Iris pigment epithelial cell (primary cell): ENCODE results near the gene ISLR2.
"Not testable (repeated sequence)": the region's sequence is repeated elsewhere in the genome, so short reads cannot be mapped to it uniquely, and the experiment has no call there.

Experiments used
- DNase-seq: peaks from one replicate; pipeline ENCODE4 v3.0.0-alpha.2; 2011; ENCODE audit warnings: low read depth

Gene ISLR2, protein sequence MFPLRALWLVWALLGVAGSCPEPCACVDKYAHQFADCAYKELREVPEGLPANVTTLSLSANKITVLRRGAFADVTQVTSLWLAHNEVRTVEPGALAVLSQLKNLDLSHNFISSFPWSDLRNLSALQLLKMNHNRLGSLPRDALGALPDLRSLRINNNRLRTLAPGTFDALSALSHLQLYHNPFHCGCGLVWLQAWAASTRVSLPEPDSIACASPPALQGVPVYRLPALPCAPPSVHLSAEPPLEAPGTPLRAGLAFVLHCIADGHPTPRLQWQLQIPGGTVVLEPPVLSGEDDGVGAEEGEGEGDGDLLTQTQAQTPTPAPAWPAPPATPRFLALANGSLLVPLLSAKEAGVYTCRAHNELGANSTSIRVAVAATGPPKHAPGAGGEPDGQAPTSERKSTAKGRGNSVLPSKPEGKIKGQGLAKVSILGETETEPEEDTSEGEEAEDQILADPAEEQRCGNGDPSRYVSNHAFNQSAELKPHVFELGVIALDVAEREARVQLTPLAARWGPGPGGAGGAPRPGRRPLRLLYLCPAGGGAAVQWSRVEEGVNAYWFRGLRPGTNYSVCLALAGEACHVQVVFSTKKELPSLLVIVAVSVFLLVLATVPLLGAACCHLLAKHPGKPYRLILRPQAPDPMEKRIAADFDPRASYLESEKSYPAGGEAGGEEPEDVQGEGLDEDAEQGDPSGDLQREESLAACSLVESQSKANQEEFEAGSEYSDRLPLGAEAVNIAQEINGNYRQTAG

DNA sequence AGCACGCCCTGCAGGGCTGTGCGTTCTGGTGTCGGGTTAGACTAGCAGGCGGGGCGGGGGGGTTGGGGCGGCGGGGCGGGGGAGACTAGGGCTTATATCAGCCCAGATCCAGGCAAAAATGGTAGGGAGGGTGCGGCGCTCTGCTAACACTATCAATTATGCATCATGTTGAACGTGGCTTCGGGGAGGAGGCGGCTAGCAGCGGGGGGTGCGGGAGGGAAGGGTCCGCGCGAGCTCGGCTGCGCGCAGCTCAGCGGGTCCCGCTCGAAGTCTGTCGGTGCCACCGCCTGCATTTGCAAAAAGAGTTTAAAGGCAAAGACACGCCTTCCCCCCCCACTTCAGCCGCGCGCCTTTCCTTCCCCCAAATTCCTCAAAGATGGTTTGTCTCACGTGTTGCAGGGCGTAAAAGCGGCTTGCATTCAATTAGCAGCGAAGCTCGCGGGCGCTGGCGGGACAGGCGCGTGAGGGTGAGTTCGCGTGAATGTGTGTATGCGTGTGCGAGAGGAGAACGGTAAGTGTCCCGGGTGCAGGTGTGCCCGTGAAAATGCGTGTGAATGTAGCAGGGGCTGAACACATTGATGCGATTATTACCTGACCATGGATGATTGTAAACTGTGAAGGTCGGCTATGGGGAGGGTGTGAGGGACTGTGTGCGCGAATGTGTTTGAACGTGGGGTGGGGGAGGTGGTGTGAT lies at the start of gene ISLR2:
Gene ISLR2, plus strand, starts transcription at position 432 of the 694 bp plus-strand sequence. CDS start 2,169 bp downstream, outside the sequence.
- DNase-seq, result no peak

- not testable (repeated sequence) for DNase-seq
Measured at GRCh38 chr15:74082450-74082849, 47.9 kb upstream of the ISLR2 start, which contains the start of gene GOLGA6A. Gene GOLGA6A, minus strand, starts transcription at chr15:74082550. Its CDS starts 41 bp downstream, at chr15:74082509.

DNA sequence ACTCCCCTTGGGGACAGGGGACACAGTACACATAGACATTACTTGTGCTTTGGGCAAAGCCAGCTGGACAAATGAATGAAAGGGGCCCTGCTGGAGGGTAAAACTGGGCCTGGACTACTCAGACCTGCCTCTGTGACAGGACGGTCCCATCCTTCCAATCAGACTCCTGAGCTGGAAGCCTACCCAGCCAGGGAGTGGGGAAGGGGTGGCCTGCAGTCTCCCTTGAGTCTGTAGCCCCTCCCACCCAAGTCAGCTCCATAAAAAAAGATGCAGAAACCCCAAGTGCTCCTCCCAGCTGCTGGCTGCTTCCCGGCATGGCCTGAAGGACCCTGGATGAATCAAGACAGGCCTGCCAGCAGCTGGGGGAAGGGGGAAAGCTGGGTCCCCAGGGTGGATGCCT lies 35.8 kb upstream of the ISLR2 start:
- DNase-seq, result not testable (repeated sequence)

GRCh38 chr15:74095610-74096009 lies 34.8 kb upstream of the ISLR2 start:
- DNase-seq, result not testable (repeated sequence)

DNA sequence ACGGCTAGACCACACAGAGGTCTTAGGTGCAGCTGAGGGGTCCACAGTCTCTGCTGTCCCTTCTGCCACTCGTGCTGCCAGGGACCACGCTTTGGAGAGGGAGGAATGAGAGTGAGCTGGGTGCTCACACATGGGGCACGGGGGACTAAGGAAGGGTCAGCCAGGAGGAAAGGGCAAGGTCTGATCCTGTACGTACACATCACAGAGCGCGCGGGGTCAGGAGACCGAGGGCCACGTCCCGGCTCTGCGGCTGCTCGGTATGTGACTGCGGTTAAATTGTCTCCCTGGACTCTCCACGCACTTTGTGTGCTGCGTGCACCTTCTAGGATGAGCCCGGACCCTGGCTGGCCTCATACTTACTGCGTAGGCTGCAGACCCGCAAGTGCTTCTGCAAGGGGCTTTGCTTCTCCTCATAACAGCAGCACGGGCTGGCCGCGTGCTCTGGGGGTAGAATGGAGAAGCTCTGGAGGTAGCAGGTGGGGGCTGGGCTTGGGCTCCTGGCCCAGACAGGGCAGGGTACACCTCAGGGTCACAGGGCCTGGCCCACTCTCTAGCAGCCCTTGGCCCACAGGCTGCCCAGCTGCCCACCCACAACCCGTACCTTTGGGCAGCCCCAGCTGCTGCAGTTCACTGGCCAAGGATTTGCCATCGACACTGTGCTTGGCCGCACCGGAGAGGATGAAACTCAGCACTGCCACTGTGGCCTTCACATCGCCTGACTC lies 33.5 kb upstream of the ISLR2 start:
- DNase-seq, result not testable (repeated sequence)

DNA sequence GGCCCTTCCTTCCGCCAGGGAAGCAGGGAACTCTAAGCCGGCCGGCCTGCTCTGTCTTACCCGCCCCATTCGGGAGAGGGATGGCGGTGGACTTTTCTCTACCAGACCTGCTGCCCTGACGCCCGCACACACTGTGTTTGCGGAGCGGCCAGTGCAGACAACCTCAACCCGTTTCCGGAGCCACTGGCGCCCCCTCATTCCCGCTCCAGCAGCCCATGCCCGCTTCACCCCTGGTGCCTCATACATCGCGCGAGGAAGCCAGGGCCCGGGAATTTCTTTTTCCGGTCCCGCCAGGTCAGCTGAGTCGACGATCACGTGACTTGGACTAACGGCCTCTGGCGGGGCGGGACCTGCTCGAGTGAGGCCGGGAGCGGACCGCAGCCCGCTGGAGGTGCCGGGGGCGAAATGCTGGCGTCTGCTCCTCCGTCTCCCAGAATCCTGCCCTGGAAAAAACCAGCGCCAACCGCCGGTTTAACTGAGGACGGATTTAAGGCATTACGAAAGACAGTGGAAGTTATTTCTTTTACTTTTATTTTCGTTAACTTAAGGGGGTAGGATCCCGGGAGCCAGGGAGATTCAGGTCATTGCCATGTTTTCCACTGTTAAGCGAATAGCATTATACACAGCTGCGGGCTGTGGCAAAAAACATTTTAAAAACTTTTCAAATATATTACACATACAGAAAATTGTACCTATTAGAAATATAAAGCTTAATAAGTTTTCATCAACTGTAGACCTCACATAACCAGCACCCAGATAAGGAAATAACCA lies 30.2 kb upstream of the ISLR2 start:
- DNase-seq, result peak; percentile 88

GRCh38 chr15:74108111-74108510 lies 22.3 kb upstream of the ISLR2 start:
- DNase-seq, result no peak

GRCh38 chr15:74108611-74109010 lies 21.8 kb upstream of the ISLR2 start:
- not testable (repeated sequence) for DNase-seq

GRCh38 chr15:74109713-74110112 lies 20.7 kb upstream of the ISLR2 start:
- DNase-seq, result no peak

DNA sequence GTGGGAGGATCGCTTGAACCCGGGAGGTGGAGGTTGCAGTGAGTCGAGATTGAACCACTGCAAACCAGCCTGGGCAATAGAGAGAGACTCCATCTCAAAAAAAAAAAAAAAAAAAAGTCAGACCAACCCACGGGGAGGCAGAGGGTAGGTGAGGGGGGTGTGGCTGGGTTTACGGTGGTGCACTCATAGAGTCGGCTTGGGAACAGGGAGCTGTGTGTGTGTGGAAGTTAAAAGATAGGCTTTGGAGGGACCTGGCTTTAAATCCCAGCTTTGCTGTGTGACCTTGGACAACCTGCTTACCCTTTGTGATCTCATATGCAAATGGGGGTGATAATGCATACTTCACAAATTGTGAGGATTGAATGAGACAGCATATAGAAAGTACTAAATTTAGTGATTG lies 10.0 kb upstream of the ISLR2 start:
- no peak for DNase-seq

GRCh38 chr15:74121039-74121438 lies 9.3 kb upstream of the ISLR2 start:
- no peak for DNase-seq

GRCh38 chr15:74121858-74122257 lies 8.5 kb upstream of the ISLR2 start:
- no peak for DNase-seq

DNA sequence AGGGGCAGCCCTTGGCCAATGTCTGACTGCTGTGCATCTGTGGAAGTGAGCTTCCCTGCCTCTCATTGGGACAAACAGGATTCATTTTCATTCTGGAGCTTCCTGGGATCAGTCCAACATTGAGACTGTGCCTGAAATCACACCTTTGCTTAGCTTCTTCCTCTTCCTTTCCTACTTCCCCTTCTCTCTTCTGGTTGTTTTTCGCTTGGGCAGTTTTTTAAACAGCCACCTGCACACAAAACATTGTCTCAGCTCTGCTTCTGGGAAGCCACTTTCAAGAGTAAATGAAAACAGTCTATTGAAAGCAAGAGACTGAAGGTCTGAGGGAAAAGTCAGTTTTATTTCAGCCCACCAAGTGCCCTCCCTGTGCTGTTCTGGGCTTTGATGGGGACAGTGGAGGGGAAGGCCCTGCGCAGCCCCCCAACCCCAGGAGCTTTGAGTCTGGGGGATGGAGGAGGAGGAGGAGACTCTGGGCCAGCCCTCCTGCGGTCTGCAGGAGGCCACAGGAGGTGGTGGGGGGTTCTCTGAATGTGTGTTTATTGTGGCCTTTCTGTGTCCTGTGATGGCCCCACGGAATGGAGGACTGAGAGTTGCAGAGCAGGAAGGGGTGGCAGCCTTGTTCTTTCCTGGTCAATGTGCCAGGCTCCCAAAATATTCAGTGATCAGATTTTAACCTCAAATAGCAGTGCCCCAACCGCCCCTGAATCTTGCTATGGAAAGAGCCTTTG lies 7.8 kb upstream of the ISLR2 start:
- no peak for DNase-seq

GRCh38 chr15:74123131-74123429 lies 7.3 kb upstream of the ISLR2 start:
- no peak for DNase-seq

- DNase-seq, result no peak
Measured at GRCh38 chr15:74123658-74124057, 6.7 kb upstream of the ISLR2 start.

DNA sequence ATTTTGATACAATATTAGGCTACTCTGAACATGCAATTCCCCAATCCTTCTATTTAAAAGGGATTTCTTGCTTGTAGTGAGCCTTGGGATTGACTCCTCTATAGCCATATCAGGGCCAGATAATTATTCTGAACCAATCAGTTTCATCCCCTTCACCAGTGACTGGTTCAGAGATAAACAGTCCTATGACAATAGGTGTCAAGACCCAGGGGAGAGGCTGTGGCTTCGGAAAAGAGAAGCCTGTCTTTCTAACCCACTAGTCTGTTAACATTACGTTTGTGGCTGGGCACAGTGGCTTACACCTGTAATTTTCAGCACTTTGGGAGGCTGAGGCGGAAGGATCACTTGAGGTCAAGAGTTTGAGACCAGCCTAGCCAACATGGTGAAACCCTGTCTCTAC lies 6.2 kb upstream of the ISLR2 start:
- no peak for DNase-seq

DNA sequence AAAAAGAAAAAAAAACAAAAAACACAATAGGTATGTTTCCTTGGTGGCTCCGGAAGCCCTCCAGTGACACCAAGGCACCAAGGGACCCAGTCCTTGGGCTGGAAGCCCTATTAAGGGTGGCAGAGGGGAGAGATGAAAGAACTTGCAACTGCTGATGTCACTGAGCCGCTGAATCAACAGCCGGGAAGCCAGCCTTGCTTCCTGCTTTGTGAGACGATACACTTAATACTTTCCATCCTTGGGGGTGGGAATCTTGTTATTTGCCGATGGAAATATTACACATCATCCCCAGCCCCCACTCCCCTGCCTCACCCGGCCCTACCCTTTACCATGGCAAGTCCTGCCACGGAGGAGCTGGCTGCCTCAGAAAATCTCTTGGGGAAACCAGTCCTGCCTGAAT lies 5.6 kb upstream of the ISLR2 start:
- DNase-seq, result peak; percentile 27

- DNase-seq, result peak; percentile 83
Measured at GRCh38 chr15:74127255-74127953, 3.0 kb upstream of the ISLR2 start.

DNA sequence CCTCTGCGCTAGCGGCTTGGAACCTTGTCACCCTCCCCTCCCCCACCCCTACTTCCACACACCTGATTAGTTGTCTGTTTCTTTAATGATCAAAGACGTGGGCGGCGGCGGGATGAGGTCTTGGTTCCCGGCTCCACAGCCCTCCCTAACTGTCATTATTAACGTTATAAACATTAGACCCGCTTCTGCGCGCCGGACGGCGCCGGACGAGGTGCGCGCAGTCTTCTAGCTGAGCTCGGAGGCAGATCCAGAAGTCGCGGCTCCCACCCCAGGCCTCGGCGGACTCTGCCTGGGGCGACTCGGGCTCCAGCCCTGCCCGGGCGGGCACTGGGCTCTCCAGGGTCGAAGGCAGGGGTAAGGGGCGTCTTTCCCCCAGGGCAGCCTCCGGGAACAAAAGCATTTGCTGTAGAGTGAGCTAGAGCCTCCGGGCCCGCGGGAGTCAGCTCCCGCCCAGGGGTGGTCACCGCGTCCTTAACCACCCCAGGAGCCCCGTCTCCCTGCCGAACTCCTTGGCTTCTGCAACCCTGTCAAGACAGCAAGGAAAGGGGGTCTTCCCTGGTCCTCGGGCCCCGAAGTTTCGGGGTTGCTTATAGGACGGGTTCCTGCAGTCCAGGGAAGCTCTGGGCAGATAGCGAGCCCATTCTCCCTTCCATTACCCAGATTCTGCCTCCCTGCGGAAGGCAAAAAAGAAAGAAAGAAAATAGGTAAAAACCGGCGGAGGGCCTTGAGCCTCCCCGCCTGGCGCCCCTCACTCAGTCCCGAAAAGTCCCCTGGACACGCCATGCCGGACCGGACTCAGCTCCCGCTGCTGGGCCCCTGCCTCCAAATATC lies 2.2 kb upstream of the ISLR2 start:
- peak; percentile 39 for DNase-seq
